Adipocyte (in vitro differentiated cells): ENCODE data around the gene ELMO1.

Experiments used
- DNase-seq: peaks from one replicate; pipeline ENCODE4 v3.0.0-alpha.2; 2015; ENCODE audit warnings: low read depth
- H3K27me3 ChIP-seq: replicated peaks from 2 replicates; pipeline ENCODE4 v1.7.0; 2013; ENCODE audit warnings: mild to moderate bottlenecking, low read length, moderate library complexity; ENCODE audit not compliant: control insufficient read depth, insufficient read depth
- H3K36me3 ChIP-seq: 2 replicates; pipeline ENCODE4 v1.7.0; 2013; ENCODE audit warnings: low read length, mild to moderate bottlenecking, moderate library complexity; ENCODE audit not compliant: control insufficient read depth, insufficient read depth, severe bottlenecking
- H3K4me1 ChIP-seq: 2 replicates; pipeline ENCODE4 v1.7.0; 2013; ENCODE audit warnings: mild to moderate bottlenecking, low read length, moderate library complexity; ENCODE audit not compliant: control insufficient read depth, insufficient read depth
- H3K4me3 ChIP-seq: 2 replicates; pipeline ENCODE4 v1.7.0; 2013; ENCODE audit warnings: mild to moderate bottlenecking, low read length, moderate library complexity
- H3K9ac ChIP-seq: 2 replicates; pipeline ENCODE4 v1.7.0; 2013; ENCODE audit warnings: mild to moderate bottlenecking, low read length, moderate library complexity
- H3K9me3 ChIP-seq: 2 replicates; pipeline ENCODE4 v1.7.0; 2013; ENCODE audit warnings: mild to moderate bottlenecking, low read length, moderate library complexity; ENCODE audit not compliant: control insufficient read depth

Gene ELMO1

GRCh38 chr7:37287131-37287855 is 161.4 kb downstream of the ELMO1 start:
- H3K4me3 ChIP-seq = no peak overlapping the region
- H3K4me1 ChIP-seq = no peaks in the 10 kb centered on the region
- H3K9me3 ChIP-seq = no peaks in the 10 kb centered on the region
- no peak for DNase-seq
- no peaks in the 10 kb centered on the region for H3K36me3 ChIP-seq
- no peaks in the 10 kb centered on the region for H3K27me3 ChIP-seq
- H3K9ac ChIP-seq = no peak overlapping the region

- Histone ChIP-seq H3K36me3 (no peaks in the 10 kb centered on the region), H3K9me3 (no peaks in the 10 kb centered on the region), H3K4me3 (no peak overlapping the region), H3K27me3 (no peaks in the 10 kb centered on the region), H3K9ac (no peak overlapping the region), H3K4me1 (no peaks in the 10 kb centered on the region)
- no peak for DNase-seq
Measured at GRCh38 chr7:37286454-37286832, 162.2 kb downstream of the ELMO1 start.

GRCh38 chr7:37285706-37286453 is 162.8 kb downstream of the ELMO1 start:
- DNase-seq = no peak
- Histone ChIP-seq H3K36me3 (no peaks in the 10 kb centered on the region), H3K9me3 (no peaks in the 10 kb centered on the region)

GRCh38 chr7:37284805-37285231 is 163.8 kb downstream of the ELMO1 start:
- Histone ChIP-seq H3K9me3 (no peaks in the 10 kb centered on the region), H3K27me3 (no peaks in the 10 kb centered on the region), H3K4me3 (no peak overlapping the region), H3K9ac (no peak overlapping the region), H3K36me3 (no peaks in the 10 kb centered on the region), H3K4me1 (no peaks in the 10 kb centered on the region)
- DNase-seq = no peak

More at GRCh38 chr7:37285706-37286453, 162.8 kb downstream of the ELMO1 start:
- H3K27me3 ChIP-seq = no peaks in the 10 kb centered on the region
- H3K4me3 ChIP-seq = no peak overlapping the region
- no peak overlapping the region for H3K9ac ChIP-seq
- H3K4me1 ChIP-seq = no peaks in the 10 kb centered on the region

GRCh38 chr7:37284285-37284684 is 164.4 kb downstream of the ELMO1 start:
- Histone ChIP-seq H3K4me3 (no peak overlapping the region), H3K36me3 (no peaks in the 10 kb centered on the region), H3K9me3 (no peaks in the 10 kb centered on the region), H3K27me3 (no peaks in the 10 kb centered on the region), H3K9ac (no peak overlapping the region), H3K4me1 (no peaks in the 10 kb centered on the region)
- no peak for DNase-seq

GRCh38 chr7:37283716-37284115 is 164.9 kb downstream of the ELMO1 start:
- Histone ChIP-seq H3K27me3 (no peaks in the 10 kb centered on the region), H3K4me1 (no peaks in the 10 kb centered on the region), H3K9me3 (no peaks in the 10 kb centered on the region), H3K4me3 (no peak overlapping the region), H3K36me3 (no peaks in the 10 kb centered on the region), H3K9ac (no peak overlapping the region)
- no peak for DNase-seq

- no peak for DNase-seq
Measured at GRCh38 chr7:37282927-37283326, 165.7 kb downstream of the ELMO1 start.

GRCh38 chr7:37282093-37282444 is 166.6 kb downstream of the ELMO1 start:
- DNase-seq = no peak
- Histone ChIP-seq H3K9me3 (no peaks in the 10 kb centered on the region), H3K9ac (no peak overlapping the region), H3K4me1 (no peaks in the 10 kb centered on the region), H3K27me3 (peaks cover 2% of the 10 kb centered on the region), H3K4me3 (no peak overlapping the region), H3K36me3 (no peaks in the 10 kb centered on the region)

More at GRCh38 chr7:37282927-37283326, 165.7 kb downstream of the ELMO1 start:
- Histone ChIP-seq H3K4me1 (no peaks in the 10 kb centered on the region), H3K4me3 (no peak overlapping the region), H3K36me3 (no peaks in the 10 kb centered on the region), H3K27me3 (no peaks in the 10 kb centered on the region), H3K9me3 (no peaks in the 10 kb centered on the region), H3K9ac (no peak overlapping the region)

GRCh38 chr7:37281368-37282092 is 167.1 kb downstream of the ELMO1 start:
- Histone ChIP-seq H3K36me3 (no peaks in the 10 kb centered on the region), H3K9ac (no peak overlapping the region), H3K27me3 (peaks cover 3% of the 10 kb centered on the region), H3K4me3 (no peak overlapping the region), H3K9me3 (no peaks in the 10 kb centered on the region), H3K4me1 (no peaks in the 10 kb centered on the region)
- DNase-seq = no peak

GRCh38 chr7:37277513-37277912 is 171.2 kb downstream of the ELMO1 start:
- no peaks in the 10 kb centered on the region for H3K9me3 ChIP-seq
- peaks cover 3% of the 10 kb centered on the region for H3K27me3 ChIP-seq
- H3K4me3 ChIP-seq = no peak overlapping the region
- no peak overlapping the region for H3K9ac ChIP-seq
- no peaks in the 10 kb centered on the region for H3K36me3 ChIP-seq
- DNase-seq = no peak
- H3K4me1 ChIP-seq = no peaks in the 10 kb centered on the region

GRCh38 chr7:37275078-37275710 is 173.5 kb downstream of the ELMO1 start:
- H3K36me3 ChIP-seq = no peaks in the 10 kb centered on the region
- H3K4me1 ChIP-seq = no peaks in the 10 kb centered on the region
- DNase-seq = no peak
- no peaks in the 10 kb centered on the region for H3K9me3 ChIP-seq
- H3K9ac ChIP-seq = no peak overlapping the region
- peaks cover 3% of the 10 kb centered on the region for H3K27me3 ChIP-seq
- no peak overlapping the region for H3K4me3 ChIP-seq
